Spleen (tissue), 7 donors: ENCODE results near the gene RWDD3.

ENCODE experiments used
- POLR2A ChIP-seq, 3 donors: fragments of 450-650 bp; IDR thresholded peaks; one replicate each; pipeline ENCODE4 v1.5.1; 2017; ENCODE audit warnings: antibody characterized with exemption in 3 of 3, mild to moderate bottlenecking in 1 of 3
- POLR2AphosphoS5 ChIP-seq, 3 donors: sonication (generic); formaldehyde crosslinking; IDR thresholded peaks; one replicate each; pipeline ENCODE4 v1.5.1; 2017; ENCODE audit warnings: antibody characterized with exemption in 3 of 3
- TF ChIP-seq, protein P1 (sequence below), 11 experiments: fragments of 200-600 bp in 7 of 11; fragments of 450-650 bp in 4 of 11; sonication (generic) in 4 of 11; IDR thresholded peaks in 8 of 11; conservative IDR thresholded peaks in 3 of 11; 1 replicate in 7 of 11; 2 replicates in 4 of 11; pipeline versions ENCODE4 v1.4.0 to v1.8.0; 2016 to 2021; ENCODE audit warnings: antibody characterized with exemption in 11 of 11, inconsistent platforms in 4 of 11, mild to moderate bottlenecking in 1 of 11
- donor health status: DM: no; HTN: no; CAD: no; lungs with moderate emphysema.
- donor health status: DM: no; HTN: no; CAD: no.
- donor health status: DM: no; HTN: no; CAD: no.

DNA sequence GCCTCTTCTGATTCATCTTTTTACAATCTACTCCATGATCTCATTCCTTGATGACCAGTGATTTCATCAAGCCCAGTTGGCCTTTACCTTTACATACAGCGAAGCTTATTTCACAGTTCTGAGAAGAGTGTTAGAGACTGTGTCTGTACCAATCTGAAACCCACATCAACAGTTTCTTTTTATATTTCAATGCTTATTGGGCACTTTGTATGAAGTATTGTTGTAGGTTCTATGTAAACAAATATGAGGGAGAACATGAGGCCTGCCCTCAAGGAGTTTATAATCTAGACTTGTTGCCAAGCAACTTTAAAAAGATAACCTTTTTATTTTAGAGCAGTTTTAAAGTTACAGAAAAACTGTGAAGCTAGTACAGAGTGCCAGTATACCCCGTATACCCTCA is 27.5 kb upstream of the RWDD3 start:
- TF ChIP-seq POLR2A (IDR thresholded peaks at IDR 0.05) (no peak), POLR2AphosphoS5 (IDR thresholded peaks at IDR 0.05) (no peak)
- TF ChIP-seq, protein P1, sequence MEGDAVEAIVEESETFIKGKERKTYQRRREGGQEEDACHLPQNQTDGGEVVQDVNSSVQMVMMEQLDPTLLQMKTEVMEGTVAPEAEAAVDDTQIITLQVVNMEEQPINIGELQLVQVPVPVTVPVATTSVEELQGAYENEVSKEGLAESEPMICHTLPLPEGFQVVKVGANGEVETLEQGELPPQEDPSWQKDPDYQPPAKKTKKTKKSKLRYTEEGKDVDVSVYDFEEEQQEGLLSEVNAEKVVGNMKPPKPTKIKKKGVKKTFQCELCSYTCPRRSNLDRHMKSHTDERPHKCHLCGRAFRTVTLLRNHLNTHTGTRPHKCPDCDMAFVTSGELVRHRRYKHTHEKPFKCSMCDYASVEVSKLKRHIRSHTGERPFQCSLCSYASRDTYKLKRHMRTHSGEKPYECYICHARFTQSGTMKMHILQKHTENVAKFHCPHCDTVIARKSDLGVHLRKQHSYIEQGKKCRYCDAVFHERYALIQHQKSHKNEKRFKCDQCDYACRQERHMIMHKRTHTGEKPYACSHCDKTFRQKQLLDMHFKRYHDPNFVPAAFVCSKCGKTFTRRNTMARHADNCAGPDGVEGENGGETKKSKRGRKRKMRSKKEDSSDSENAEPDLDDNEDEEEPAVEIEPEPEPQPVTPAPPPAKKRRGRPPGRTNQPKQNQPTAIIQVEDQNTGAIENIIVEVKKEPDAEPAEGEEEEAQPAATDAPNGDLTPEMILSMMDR (IDR thresholded peaks at IDR 0.05 in 8 of 11, conservative IDR thresholded peaks at IDR 0.05 in 3 of 11), result no peak
